SK-N-SH (cell line): Measurements from ENCODE around the gene GOT1. TPM values are rescaled to one million over a fixed set of nuclear protein-coding genes. Genes with fewer than 3 reads are reported as not detected.

Experiments
- CTCF ChIA-PET: fragments of 300-600, 350-600 bp; formaldehyde crosslinking; extraction: SDS; loops from one replicate; lab custom pipeline; 2021; lab: Yijun Ruan, JAX
- POLR2A ChIA-PET: fragments of 350-600 bp; sonication (Branson Sonifier 250); formaldehyde crosslinking; extraction: SDS; loops from one replicate; lab custom pipeline; 2020; ENCODE audit warnings: antibody characterized with exemption, inconsistent platforms; lab: Yijun Ruan, JAX
- DNase-seq: peaks from one replicate; pipeline ENCODE4 v3.0.0; 2012
- H2AFZ ChIP-seq: fragments of 200-600 bp; sonication (generic); 2 replicates; pipeline ENCODE4 v1.8.1; 2016; ENCODE audit warnings: antibody characterized with exemption, mild to moderate bottlenecking, low read depth
- H3F3A ChIP-seq: fragments of 200-600 bp; sonication (generic); replicated peaks from 2 replicates; pipeline ENCODE3; 2016; ENCODE audit warnings: antibody characterized with exemption, mild to moderate bottlenecking; ENCODE audit not compliant: insufficient read depth
- H3K27ac ChIP-seq, 2 experiments: fragments of 200-500 bp in 1 of 2; fragments of 200-600 bp in 1 of 2; sonication (Bioruptor generic) in 1 of 2; sonication (generic), shearing (Covaris generic) in 1 of 2; 2 replicates each; pipeline versions ENCODE4 v1.5.1 to v1.6.1; 2014 to 2016; ENCODE audit warnings: low read depth in 2 of 2, inconsistent platforms in 1 of 2, low read length in 1 of 2, mild to moderate bottlenecking in 1 of 2, mixed read lengths in 1 of 2
- H3K27me3 ChIP-seq: fragments of 200-600 bp; sonication (generic), shearing (Covaris generic); 2 replicates; pipeline ENCODE4 v1.6.1; 2016; ENCODE audit warnings: mixed run types; ENCODE audit not compliant: insufficient read depth
- H3K36me3 ChIP-seq, 2 experiments: fragments of 200-500 bp in 1 of 2; fragments of 200-600 bp in 1 of 2; sonication (Bioruptor generic) in 1 of 2; sonication (generic) in 1 of 2; replicated peaks in 1 of 2; 2 replicates each; pipeline versions ENCODE3 to v1.5.1; 2014 to 2016; ENCODE audit warnings: low read length in 1 of 2, mild to moderate bottlenecking in 1 of 2; ENCODE audit not compliant: insufficient read depth in 2 of 2, control insufficient read depth in 1 of 2
- H3K4me1 ChIP-seq, 2 experiments: fragments of 200-500 bp in 1 of 2; fragments of 200-600 bp in 1 of 2; sonication (Bioruptor generic) in 1 of 2; sonication (generic), shearing (Covaris generic) in 1 of 2; 2 replicates each; pipeline versions ENCODE4 v1.5.1 to v1.6.1; 2014 to 2016; ENCODE audit warnings: low read depth in 1 of 2, low read length in 1 of 2, mixed run types in 1 of 2; ENCODE audit not compliant: insufficient read depth in 2 of 2, control insufficient read depth in 1 of 2
- H3K4me2 ChIP-seq: fragments of 200-600 bp; sonication (generic), shearing (Covaris generic); 2 replicates; pipeline ENCODE4 v1.6.1; 2017; ENCODE audit warnings: mixed run types
- H3K4me3 ChIP-seq, 2 experiments: fragments of 200-500 bp in 1 of 2; fragments of 200-600 bp in 1 of 2; sonication (Bioruptor generic) in 1 of 2; sonication (generic), shearing (Covaris generic) in 1 of 2; 2 replicates each; pipeline versions ENCODE4 v1.5.1 to v1.8.1; 2014 to 2016; ENCODE audit warnings: low read depth in 2 of 2, inconsistent platforms in 1 of 2, low read length in 1 of 2, mild to moderate bottlenecking in 1 of 2, mixed read lengths in 1 of 2, moderate library complexity in 1 of 2
- H3K79me2 ChIP-seq: fragments of 200-600 bp; sonication (generic); 2 replicates; pipeline ENCODE4 v1.8.1; 2017; ENCODE audit warnings: mild to moderate bottlenecking; ENCODE audit not compliant: insufficient read depth
- H3K9ac ChIP-seq: fragments of 200-600 bp; sonication (generic); 2 replicates; pipeline ENCODE4 v1.6.1; 2017; ENCODE audit warnings: mixed run types
- H3K9me2 ChIP-seq: fragments of 200-600 bp; sonication (generic); 2 replicates; pipeline ENCODE4 v1.6.1; 2017; ENCODE audit warnings: mixed run types
- H3K9me3 ChIP-seq: fragments of 200-600 bp; sonication (generic); 2 replicates; pipeline ENCODE4 v1.6.1; 2017; ENCODE audit warnings: mixed run types, mild to moderate bottlenecking, moderate library complexity
- H4K20me1 ChIP-seq: fragments of 200-600 bp; sonication (generic); 2 replicates; pipeline ENCODE4 v1.6.1; 2017; ENCODE audit warnings: mild to moderate bottlenecking, mixed run types; ENCODE audit not compliant: insufficient read depth
- CTCF ChIP-seq: fragments of 200-600 bp; sonication (generic); IDR thresholded peaks from 2 replicates; pipeline ENCODE4 v1.6.1; 2017; ENCODE audit warnings: antibody characterized with exemption, mild to moderate bottlenecking, moderate library complexity
- EZH2phosphoT487 ChIP-seq: fragments of 200-600 bp; sonication (generic); IDR thresholded peaks from 2 replicates; pipeline ENCODE4 v1.6.1; 2017; ENCODE audit warnings: low read depth, mixed run types, mild to moderate bottlenecking, antibody characterized with exemption, moderate library complexity, borderline replicate concordance
- FOSL2 ChIP-seq: IDR thresholded peaks from 2 replicates; pipeline ENCODE4 v1.4.0; 2012; ENCODE audit warnings: low read depth, mild to moderate bottlenecking, moderate library complexity, borderline replicate concordance
- FOXJ3 ChIP-seq: sonication (generic); formaldehyde crosslinking; IDR thresholded peaks from 2 replicates; pipeline ENCODE4 v1.5.1; 2020; ENCODE audit warnings: mild to moderate bottlenecking, missing genetic modification reagents
- GATA2 ChIP-seq: sonication (generic); formaldehyde crosslinking; IDR thresholded peaks from 2 replicates; pipeline ENCODE4 v1.5.0; 2020; ENCODE audit warnings: mild to moderate bottlenecking, missing genetic modification reagents
- IRF3 ChIP-seq: fragments of 150-350 bp; IDR thresholded peaks from 2 replicates; pipeline ENCODE4 v1.6.1; 2016; ENCODE audit warnings: mild to moderate bottlenecking, low read depth, low read length
- JUND ChIP-seq: IDR thresholded peaks from 2 replicates; pipeline ENCODE4 v1.4.0; 2012
- MAX ChIP-seq: IDR thresholded peaks from 2 replicates; pipeline ENCODE4 v1.4.0; 2012; ENCODE audit warnings: low read depth
- MEF2A ChIP-seq: IDR thresholded peaks from 2 replicates; pipeline ENCODE4 v1.4.0; 2012; ENCODE audit warnings: low read depth, borderline replicate concordance
- MXI1 ChIP-seq: IDR thresholded peaks from 2 replicates; pipeline ENCODE4 v1.6.1; 2012; ENCODE audit warnings: mild to moderate bottlenecking, low read depth, low read length, improper control_type of control experiment
- NFIC ChIP-seq: IDR thresholded peaks from 2 replicates; pipeline ENCODE4 v1.4.0; 2012; ENCODE audit warnings: borderline replicate concordance
- NRF1 ChIP-seq: IDR thresholded peaks from 2 replicates; pipeline ENCODE4 v1.6.1; 2012; ENCODE audit warnings: low read depth, mild to moderate bottlenecking, low read length
- POLR2AphosphoS5 ChIP-seq: IDR thresholded peaks from 2 replicates; pipeline ENCODE4 v1.6.1; 2012; ENCODE audit warnings: low read depth, low read length
- RAD21 ChIP-seq: IDR thresholded peaks from 2 replicates; pipeline ENCODE4 v1.6.1; 2012; ENCODE audit warnings: mild to moderate bottlenecking, low read length
- RXRA ChIP-seq: IDR thresholded peaks from 2 replicates; pipeline ENCODE4 v1.4.0; 2012; ENCODE audit warnings: low read depth, mild to moderate bottlenecking, borderline replicate concordance
- SMC3 ChIP-seq: IDR thresholded peaks from 2 replicates; pipeline ENCODE4 v1.6.1; 2012; ENCODE audit warnings: low read depth, low read length, improper control_type of control experiment
- TAF1 ChIP-seq: IDR thresholded peaks from 2 replicates; pipeline ENCODE4 v1.6.1; 2012; ENCODE audit warnings: low read depth, mild to moderate bottlenecking, low read length, moderate library complexity, borderline replicate concordance
- TCF12 ChIP-seq: IDR thresholded peaks from 2 replicates; pipeline ENCODE4 v1.4.0; 2012
- TEAD4 ChIP-seq: IDR thresholded peaks from 2 replicates; pipeline ENCODE4 v1.4.0; 2012; ENCODE audit warnings: mild to moderate bottlenecking, borderline replicate concordance; ENCODE audit not compliant: insufficient read depth
- WGBS: methylation state at CpG from one replicate; pipeline ENCODE4 v1.1.6; 2017; ENCODE audit warnings: low lambda C conversion rate; 5-methylcytosine and 5-hydroxymethylcytosine counted together
- polyA plus RNA-seq, 3 experiments: library from polyadenylated mRNA; depleted of rRNA; stranded (reverse); fragments of >200 nt; gene quantifications; 2 replicates each; pipeline ENCODE4 v1.2.3, GENCODE V29; 2012
- TF ChIP-seq, protein P1 (sequence below): IDR thresholded peaks from 2 replicates; pipeline ENCODE4; 2012

The GOT1 gene
- polyA plus RNA-seq, 1 of the 3 experiments (the other 2 are of a cell fraction), result 9.8 TPM

GRCh38 chr10:99459217-99459616 lies 28.8 kb upstream of the GOT1 start:
- Histone ChIP-seq H3K27ac (no peak overlapping the region), H4K20me1 (no peaks in the 10 kb centered on the region), H3K9me2 (no peaks in the 10 kb centered on the region), H3K36me3 (no peaks in the 10 kb centered on the region), H2AFZ (no peak overlapping the region), H3K4me2 (no peak overlapping the region), H3K4me3 (no peak overlapping the region), H3K9me3 (no peaks in the 10 kb centered on the region), H3K79me2 (no peaks in the 10 kb centered on the region), H3K9ac (no peak overlapping the region), H3K4me1 (no peaks in the 10 kb centered on the region), H3K27me3 (peaks cover 29% of the 10 kb centered on the region), H3F3A (no peaks in the 10 kb centered on the region)
- TF ChIP-seq SMC3 (no peak), CTCF (no peak)
- 17% methylated on average over 2 of the region's 2 CpGs for WGBS
- CTCF ChIA-PET, result interaction anchor here (0.8 to 2.6 kb wide), 3 partner anchors 23 to 153 kb away, joined by 3 to 17 read pairs (median 7); no protein-coding TSS in a partner anchor
- DNase-seq, result no peak
- POLR2A ChIA-PET, result no interaction called here

GRCh38 chr10:99457813-99458212 lies 27.4 kb upstream of the GOT1 start:
- no peak overlapping the region for H3K27ac ChIP-seq
- H3K4me1 ChIP-seq, result no peaks in the 10 kb centered on the region
- H3K4me3 ChIP-seq, result no peak overlapping the region
- no peaks in the 10 kb centered on the region for H4K20me1 ChIP-seq
- no peaks in the 10 kb centered on the region for H3K9me2 ChIP-seq
- no peak for DNase-seq
- no peaks in the 10 kb centered on the region for H3F3A ChIP-seq
- no peaks in the 10 kb centered on the region for H3K79me2 ChIP-seq
- H3K27me3 ChIP-seq, result peaks cover 32% of the 10 kb centered on the region
- no peak overlapping the region for H3K9ac ChIP-seq
- H3K9me3 ChIP-seq, result no peaks in the 10 kb centered on the region
- WGBS, result 14% methylated on average over 2 of the region's 2 CpGs
- H2AFZ ChIP-seq, result no peak overlapping the region
- no peak overlapping the region for H3K4me2 ChIP-seq
- POLR2A ChIA-PET, result no interaction called here
- TF ChIP-seq IRF3 (no peak), NFIC (no peak), POLR2AphosphoS5 (no peak), TEAD4 (no peak), MEF2A (no peak), RAD21 (no peak), EZH2phosphoT487 (no peak), FOSL2 (no peak), FOXJ3 (CRISPR knock-in tag) (no peak), JUND (no peak), RXRA (no peak), MAX (no peak), TAF1 (no peak), SMC3 (no peak), NRF1 (no peak), GATA2 (CRISPR knock-in tag) (no peak), MXI1 (no peak), TCF12 (no peak)
- TF ChIP-seq, protein P1, sequence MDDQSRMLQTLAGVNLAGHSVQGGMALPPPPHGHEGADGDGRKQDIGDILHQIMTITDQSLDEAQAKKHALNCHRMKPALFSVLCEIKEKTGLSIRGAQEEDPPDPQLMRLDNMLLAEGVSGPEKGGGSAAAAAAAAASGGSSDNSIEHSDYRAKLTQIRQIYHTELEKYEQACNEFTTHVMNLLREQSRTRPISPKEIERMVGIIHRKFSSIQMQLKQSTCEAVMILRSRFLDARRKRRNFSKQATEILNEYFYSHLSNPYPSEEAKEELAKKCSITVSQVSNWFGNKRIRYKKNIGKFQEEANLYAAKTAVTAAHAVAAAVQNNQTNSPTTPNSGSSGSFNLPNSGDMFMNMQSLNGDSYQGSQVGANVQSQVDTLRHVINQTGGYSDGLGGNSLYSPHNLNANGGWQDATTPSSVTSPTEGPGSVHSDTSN, result no peak
- CTCF ChIA-PET, result interaction anchor here (2.6 kb wide), 1 partner anchor 22 kb away, joined by 17 read pairs; no protein-coding TSS in a partner anchor
- H3K36me3 ChIP-seq, result no peaks in the 10 kb centered on the region
